HFF-Myc (cell line): Measurements from ENCODE around the gene TOX2.
A peak's percentile ranks its signal among the peaks of the same experiment; 100 is the strongest.

ENCODE experiments used
- DNase-seq: peaks from one replicate; pipeline ENCODE4 v3.0.0-alpha.2; 2011; ENCODE audit warnings: low read depth; ENCODE audit errors: extremely low read depth
- H3K4me3 ChIP-seq: replicated peaks from 2 replicates; pipeline ENCODE4 v1.5.1; 2011; ENCODE audit warnings: low read depth, mild to moderate bottlenecking, control low read depth, low read length
- CTCF ChIP-seq: IDR thresholded peaks from 2 replicates; pipeline ENCODE4 v1.5.1; 2012; ENCODE audit warnings: mild to moderate bottlenecking, low read depth, low read length, control low read depth; ENCODE audit errors: missing control alignments

The TOX2 gene

DNA sequence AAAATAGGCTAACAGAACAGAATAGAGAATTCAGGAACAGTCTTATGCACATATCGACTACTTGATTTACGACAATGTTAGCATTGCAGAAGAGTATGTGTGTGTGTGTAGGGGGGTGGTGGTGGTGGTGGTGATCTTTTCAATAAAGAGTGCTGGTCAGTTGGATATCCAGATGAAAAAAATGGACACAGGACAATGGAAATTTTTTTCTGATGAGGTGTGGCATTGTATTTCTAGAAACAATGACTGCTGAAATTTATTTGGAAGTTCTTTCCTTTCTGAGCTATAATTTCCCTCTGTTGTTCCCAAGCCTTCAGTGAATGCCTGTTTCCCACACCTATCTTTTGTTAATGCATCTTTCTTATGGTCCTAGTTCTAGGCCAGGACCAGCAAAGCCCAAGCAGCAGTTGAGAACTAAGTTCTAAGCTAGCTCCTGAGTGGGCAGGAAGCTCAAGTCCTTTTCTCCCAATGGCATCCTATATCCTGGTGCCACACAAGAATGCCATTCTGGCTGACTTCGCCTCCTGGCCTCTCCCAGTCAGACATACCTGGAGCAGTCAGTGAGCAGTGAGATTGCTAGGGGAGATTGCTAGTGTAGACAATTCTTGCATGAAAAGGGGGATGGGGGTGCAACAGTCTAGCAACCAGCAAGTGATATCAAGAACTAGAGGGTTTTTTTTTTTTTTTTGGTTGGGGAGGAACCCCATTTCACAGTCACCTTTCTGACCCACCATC lies 1.2 kb upstream of the TOX2 start:
- TF ChIP-seq CTCF: no peak
- no peak for DNase-seq
- no peak overlapping the region for H3K4me3 ChIP-seq

DNA sequence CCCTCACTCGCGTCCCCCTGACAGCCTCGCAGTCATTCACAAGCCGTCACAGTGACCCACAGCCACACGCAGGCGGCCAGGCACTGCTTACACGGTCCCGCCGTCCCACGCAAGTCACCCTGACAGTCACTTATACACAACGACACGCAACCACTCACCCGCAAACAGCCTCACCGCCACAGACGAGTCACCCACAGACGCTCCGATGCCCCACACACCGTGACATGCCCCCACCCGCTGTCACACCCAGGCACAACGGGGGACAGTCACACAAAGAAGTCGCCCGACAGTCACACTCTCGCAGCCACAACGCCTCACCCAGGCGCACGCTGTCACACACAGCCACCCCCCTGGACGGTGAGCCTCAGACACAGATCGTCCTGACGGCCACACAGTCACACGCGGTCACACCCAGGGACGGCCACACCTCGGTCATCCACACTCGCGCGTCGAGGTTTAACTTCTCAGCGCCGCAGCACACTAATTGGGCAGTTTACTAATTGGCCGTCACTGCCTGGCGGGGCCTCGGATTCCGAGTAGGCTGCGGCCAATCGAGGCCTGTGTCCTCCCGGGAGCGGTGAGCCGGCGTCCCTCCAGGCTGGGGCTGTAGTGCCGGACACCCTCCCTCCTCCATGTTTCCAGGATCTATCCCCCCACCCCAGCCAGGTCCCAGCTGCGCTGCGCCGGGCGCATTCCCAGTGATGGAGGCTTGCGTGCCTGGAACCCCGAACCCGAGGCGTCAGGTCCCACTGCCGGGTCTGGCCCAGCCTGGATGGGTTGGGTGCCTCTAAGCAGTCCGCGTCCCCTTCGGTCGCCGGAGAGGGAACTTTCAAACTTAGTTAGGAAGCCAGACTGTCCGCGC lies 790 bp downstream of the TOX2 start:
- no peak for DNase-seq
- H3K4me3 ChIP-seq: peak overlapping the region; percentile 40
- no peak for TF ChIP-seq CTCF

GRCh38 chr20:43916073-43916880 lies 1.6 kb downstream of the TOX2 start:
- DNase-seq: no peak
- no peak for TF ChIP-seq CTCF
- H3K4me3 ChIP-seq: peak overlapping the region; percentile 40

GRCh38 chr20:43916881-43917371 lies 2.3 kb downstream of the TOX2 start:
- peak overlapping the region; percentile 40; the same call in 1 of the 2 replicates for H3K4me3 ChIP-seq
- TF ChIP-seq CTCF: no peak
- DNase-seq: no peak

DNA sequence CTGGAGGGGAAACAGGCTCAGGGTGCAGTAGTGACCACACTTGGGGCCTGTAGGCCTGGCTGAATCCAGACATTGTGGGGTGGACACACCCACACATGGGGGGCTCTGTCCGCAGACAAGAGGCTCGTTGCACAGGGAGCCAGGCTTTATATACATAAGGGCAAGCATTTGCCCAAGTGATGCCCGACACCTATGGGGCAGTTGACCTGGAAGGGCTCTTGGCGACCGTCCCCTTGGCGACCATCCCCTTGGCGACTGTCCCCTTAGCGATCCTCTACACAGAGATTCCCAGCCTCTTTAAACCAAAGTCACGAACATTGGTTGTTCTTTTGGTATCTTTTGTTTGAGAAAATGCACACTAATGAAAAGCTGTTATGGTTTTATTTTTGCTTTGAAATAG lies 2.7 kb downstream of the TOX2 start:
- no peak for TF ChIP-seq CTCF
- no peak overlapping the region for H3K4me3 ChIP-seq
- no peak for DNase-seq

DNA sequence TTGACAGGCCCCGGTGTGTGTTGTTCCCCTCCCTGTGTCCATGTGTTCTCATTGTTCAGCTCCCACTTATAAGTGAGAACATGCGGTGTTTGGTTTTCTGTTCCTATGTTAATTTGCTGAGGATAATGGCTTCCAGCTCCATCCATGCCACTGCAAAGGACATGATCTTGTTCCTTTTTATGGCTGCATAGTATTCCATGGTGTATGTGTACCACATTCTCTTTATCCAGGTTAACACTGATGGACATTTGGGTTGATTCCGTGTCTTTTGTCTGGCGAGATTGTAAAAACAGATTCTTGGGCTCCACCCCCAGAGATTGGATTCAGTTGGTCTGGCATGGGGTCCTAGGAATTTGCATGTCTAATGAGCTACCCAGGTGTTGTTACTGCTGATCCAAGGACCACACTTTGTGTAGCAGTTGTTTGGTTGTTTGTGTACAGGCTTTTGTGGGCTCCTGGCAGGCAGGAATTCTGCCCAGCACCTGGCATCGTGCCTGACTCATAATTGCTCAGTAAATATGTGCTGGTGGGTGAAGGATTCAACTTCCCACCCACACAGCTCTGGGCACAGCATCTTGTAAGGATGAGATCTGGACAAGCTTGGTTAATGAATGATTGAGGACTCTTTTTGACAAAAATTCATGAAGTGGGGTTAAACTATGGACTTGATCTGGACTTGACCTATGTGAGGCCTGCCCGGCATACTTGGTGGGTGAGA lies 5.2 kb downstream of the TOX2 start:
- TF ChIP-seq CTCF: no peak
- DNase-seq: no peak
- H3K4me3 ChIP-seq: no peak overlapping the region
